HepG2 (cell line): Measurements from ENCODE around the gene ARPC3. TPM values are rescaled to one million over a fixed set of nuclear protein-coding genes. Genes with fewer than 3 reads are reported as not detected.

ENCODE experiments used
- ATAC-seq: fragments of 200-7000 bp; cut with Tn5 transposase; 3 replicates; pipeline ENCODE4 v1.9.1; 2020; ENCODE audit warnings: mild to moderate bottlenecking, moderate library complexity
- BruUV-seq: library from RNA; stranded (reverse); fragments of 400-500 nt; replicated peaks from 2 replicates; lab custom pipeline; 2021; lab: Mats Ljungman, UMichigan
- CTCF ChIA-PET: fragments of 300-600 bp; formaldehyde crosslinking; extraction: SDS; loops from one replicate; lab custom pipeline; 2021; ENCODE audit warnings: low total read pairs, inconsistent platforms, low intra/inter-chr PET ratio; lab: Yijun Ruan, JAX
- POLR2A ChIA-PET: fragments of 350-600 bp; sonication (Branson Sonifier 250); formaldehyde crosslinking; loops from one replicate; lab custom pipeline; 2020; ENCODE audit warnings: antibody characterized with exemption, inconsistent platforms; lab: Yijun Ruan, JAX
- DNase-seq: peaks from one replicate; pipeline ENCODE4 v3.0.0-alpha.2; 2015; ENCODE audit warnings: low spot score
- FAIRE-seq: peaks from 3 replicates; lab custom pipeline; 2011; peaks lifted over from hg19 to GRCh38; lab: Jason Lieb, UNC
- H2AFZ ChIP-seq: one replicate; pipeline ENCODE4 v1.6.1; 2011; ENCODE audit warnings: low read length, inconsistent platforms
- H3K27ac ChIP-seq: fragments of 300-600 bp; 3 replicates; pipeline ENCODE4 v1.8.0; 2011; ENCODE audit warnings: mixed run types, mild to moderate bottlenecking, mixed read lengths, low read length, inconsistent platforms; ENCODE audit not compliant: insufficient read depth; ENCODE audit errors: extremely low read length
- H3K27me3 ChIP-seq, 2 experiments: fragments of 200-600 bp in 1 of 2; 2 replicates in 1 of 2; 3 replicates in 1 of 2; pipeline versions ENCODE4 v1.6.0 to v1.8.0; 2011; ENCODE audit warnings: low read length in 2 of 2, mild to moderate bottlenecking in 2 of 2, moderate library complexity in 2 of 2, inconsistent platforms in 1 of 2; ENCODE audit not compliant: insufficient read depth in 2 of 2, control insufficient read depth in 1 of 2
- H3K36me3 ChIP-seq, 2 experiments: fragments of 200-600 bp in 1 of 2; replicated peaks in 1 of 2; 2 replicates in 1 of 2; 3 replicates in 1 of 2; pipeline versions ENCODE4 v1.5.1 to v1.8.0; 2011; ENCODE audit warnings: low read length in 2 of 2, inconsistent platforms in 1 of 2; ENCODE audit not compliant: insufficient read depth in 2 of 2, control insufficient read depth in 1 of 2
- H3K4me1 ChIP-seq: 2 replicates; pipeline ENCODE4 v1.5.1; 2012; ENCODE audit warnings: low read length, inconsistent platforms; ENCODE audit not compliant: insufficient read depth
- H3K4me2 ChIP-seq: 2 replicates; pipeline ENCODE4 v1.6.0; 2011; ENCODE audit warnings: low read depth, low read length, inconsistent platforms
- H3K4me3 ChIP-seq, 3 experiments: fragments of 200-600 bp in 1 of 3; sonication (generic), shearing (Covaris generic) in 1 of 3; replicated peaks in 1 of 3; 2 replicates each; pipeline ENCODE4 v1.5.1; 2011 to 2016; ENCODE audit warnings: low read length in 3 of 3, inconsistent platforms in 2 of 3, low read depth in 2 of 3, mild to moderate bottlenecking in 2 of 3, control low read depth in 1 of 3, mixed read lengths in 1 of 3; ENCODE audit not compliant: insufficient read depth in 1 of 3
- H3K79me2 ChIP-seq: one replicate; pipeline ENCODE4 v1.6.1; 2011; ENCODE audit warnings: low read length, inconsistent platforms; ENCODE audit not compliant: insufficient read depth
- H3K9ac ChIP-seq: 2 replicates; pipeline ENCODE4 v1.6.0; 2011; ENCODE audit warnings: mild to moderate bottlenecking, low read depth, low read length, inconsistent platforms; ENCODE audit not compliant: insufficient read depth
- H3K9me3 ChIP-seq: 2 replicates; pipeline ENCODE4 v1.5.1; 2012; ENCODE audit warnings: mild to moderate bottlenecking, low read length
- H4K20me1 ChIP-seq: 2 replicates; pipeline ENCODE4 v1.6.0; 2011; ENCODE audit warnings: inconsistent platforms, mild to moderate bottlenecking, low read length, moderate library complexity; ENCODE audit not compliant: insufficient read depth
- HNRNPH1 ChIP-seq: fragments of 200-400 bp; formaldehyde crosslinking; optimal IDR thresholded peaks from 2 replicates; pipeline ENCODE3; 2017; ENCODE audit warnings: mild to moderate bottlenecking, low read depth, low read length
- POLR2G ChIP-seq: fragments of 200-400 bp; formaldehyde crosslinking; IDR thresholded peaks from 2 replicates; pipeline ENCODE4 v1.6.1; 2018; ENCODE audit warnings: mild to moderate bottlenecking, low read depth, low read length, moderate library complexity
- TEAD3 ChIP-seq: optimal IDR thresholded peaks from 2 replicates; pipeline ENCODE3; 2016; ENCODE audit warnings: borderline replicate concordance
- ZNF12 ChIP-seq: sonication (generic); formaldehyde crosslinking; IDR thresholded peaks from 2 replicates; pipeline ENCODE4 v1.5.0; 2020; ENCODE audit warnings: missing genetic modification reagents
- ZNF75D ChIP-seq: sonication (generic); formaldehyde crosslinking; IDR thresholded peaks from 2 replicates; pipeline ENCODE4 v1.8.1; 2023; ENCODE audit warnings: missing genetic modification reagents, mild to moderate bottlenecking, borderline replicate concordance
- WGBS: methylation state at CpG from one replicate; pipeline ENCODE4 v1.1.6; 2017; ENCODE audit warnings: low lambda C conversion rate; 5-methylcytosine and 5-hydroxymethylcytosine counted together
- in situ Hi-C: cut with HindIII; loops from 2 replicates; pipeline ENCODE4 v1.10.0; 2017; ENCODE audit warnings: low pct_unique_long_range_greater_than_20kb; ENCODE audit not compliant: extremely low pct_ligation_motif_present
- intact Hi-C: fragments of 100-400 bp; cut with micrococcal nuclease; formaldehyde crosslinking; loops from one replicate; pipeline ENCODE4 v1.10.0; 2022; ENCODE audit not compliant: unreplicated experiment
- polyA plus RNA-seq, 8 experiments: library from polyadenylated mRNA; depleted of rRNA in 3 of 8; stranded (reverse) in 7 of 8; unstranded in 1 of 8; fragments of >200 nt; fragmentation: Illumina TruSeq in 4 of 8; extraction: Trizol in 4 of 8; gene quantifications; 2 replicates each; pipeline versions ENCODE4 v1.2.1 to v1.2.3, GENCODE V29; 2011 to 2016; ENCODE audit warnings: low read depth in 4 of 8, missing spikeins in 1 of 8, mixed read lengths in 1 of 8; ENCODE audit not compliant: insufficient read depth in 1 of 8
- total RNA-seq, 5 experiments: library from RNA; depleted of rRNA; stranded (reverse); fragments of >200 nt; fragmentation: Illumina TruSeq; extraction: Trizol; gene quantifications; 2 replicates each; pipeline ENCODE4 v1.2.3, GENCODE V29; 2016; ENCODE audit warnings: low read depth in 1 of 5
- TF ChIP-seq, protein P1 (sequence below): sonication (generic); formaldehyde crosslinking; IDR thresholded peaks from 2 replicates; pipeline ENCODE4 v1.4.0; 2020; ENCODE audit warnings: missing genetic modification reagents, borderline replicate concordance
- TF ChIP-seq, protein P2 (sequence below): IDR thresholded peaks from 2 replicates; pipeline ENCODE4 v1.6.1; 2012; ENCODE audit warnings: inconsistent platforms

ARPC3 gene
- total and polyA plus RNA-seq, 2 of the 13 experiments (the other 11 are each of a cell fraction or from before 2014, with no cell fraction given): 32.7 to 234 TPM

DNA sequence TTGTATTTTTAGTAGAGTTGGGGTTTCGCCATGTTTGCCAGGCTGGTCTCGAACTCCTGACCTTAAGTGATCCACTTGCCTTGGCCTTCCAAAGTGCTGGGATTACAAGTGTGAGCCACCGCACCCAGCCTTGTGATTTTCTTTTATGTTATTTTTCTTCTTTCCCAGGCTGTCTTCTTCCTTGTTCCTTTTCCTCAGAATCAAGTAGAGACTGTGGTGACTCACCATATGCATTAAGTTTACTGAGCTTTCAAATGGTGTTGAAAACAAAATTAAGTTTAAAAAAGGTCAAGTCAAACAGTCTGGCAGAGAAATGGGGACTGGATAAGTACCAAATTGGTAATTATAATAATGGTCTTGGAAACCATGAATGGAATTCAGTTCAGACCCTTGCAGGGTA is 5.7 kb downstream of the ARPC3 start (continued):
- TF ChIP-seq, protein P1, sequence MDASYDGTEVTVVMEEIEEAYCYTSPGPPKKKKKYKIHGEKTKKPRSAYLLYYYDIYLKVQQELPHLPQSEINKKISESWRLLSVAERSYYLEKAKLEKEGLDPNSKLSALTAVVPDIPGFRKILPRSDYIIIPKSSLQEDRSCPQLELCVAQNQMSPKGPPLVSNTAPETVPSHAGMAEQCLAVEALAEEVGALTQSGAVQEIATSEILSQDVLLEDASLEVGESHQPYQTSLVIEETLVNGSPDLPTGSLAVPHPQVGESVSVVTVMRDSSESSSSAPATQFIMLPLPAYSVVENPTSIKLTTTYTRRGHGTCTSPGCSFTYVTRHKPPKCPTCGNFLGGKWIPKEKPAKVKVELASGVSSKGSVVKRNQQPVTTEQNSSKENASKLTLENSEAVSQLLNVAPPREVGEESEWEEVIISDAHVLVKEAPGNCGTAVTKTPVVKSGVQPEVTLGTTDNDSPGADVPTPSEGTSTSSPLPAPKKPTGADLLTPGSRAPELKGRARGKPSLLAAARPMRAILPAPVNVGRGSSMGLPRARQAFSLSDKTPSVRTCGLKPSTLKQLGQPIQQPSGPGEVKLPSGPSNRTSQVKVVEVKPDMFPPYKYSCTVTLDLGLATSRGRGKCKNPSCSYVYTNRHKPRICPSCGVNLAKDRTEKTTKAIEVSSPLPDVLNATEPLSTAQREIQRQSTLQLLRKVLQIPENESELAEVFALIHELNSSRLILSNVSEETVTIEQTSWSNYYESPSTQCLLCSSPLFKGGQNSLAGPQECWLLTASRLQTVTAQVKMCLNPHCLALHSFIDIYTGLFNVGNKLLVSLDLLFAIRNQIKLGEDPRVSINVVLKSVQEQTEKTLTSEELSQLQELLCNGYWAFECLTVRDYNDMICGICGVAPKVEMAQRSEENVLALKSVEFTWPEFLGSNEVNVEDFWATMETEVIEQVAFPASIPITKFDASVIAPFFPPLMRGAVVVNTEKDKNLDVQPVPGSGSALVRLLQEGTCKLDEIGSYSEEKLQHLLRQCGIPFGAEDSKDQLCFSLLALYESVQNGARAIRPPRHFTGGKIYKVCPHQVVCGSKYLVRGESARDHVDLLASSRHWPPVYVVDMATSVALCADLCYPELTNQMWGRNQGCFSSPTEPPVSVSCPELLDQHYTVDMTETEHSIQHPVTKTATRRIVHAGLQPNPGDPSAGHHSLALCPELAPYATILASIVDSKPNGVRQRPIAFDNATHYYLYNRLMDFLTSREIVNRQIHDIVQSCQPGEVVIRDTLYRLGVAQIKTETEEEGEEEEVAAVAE (CRISPR knock-in tag): no peak
- TF ChIP-seq ZNF12 (CRISPR knock-in tag) (no peak), TEAD3 (CRISPR knock-in tag) (no peak)
- TF ChIP-seq, all 625 proteins: peak for 0

- H3K79me2 ChIP-seq: no peaks in the 10 kb centered on the region
- H3K9me3 ChIP-seq: no peaks in the 10 kb centered on the region
- DNase-seq: no peak
- in situ Hi-C loops (loop anchor here (25.0 kb wide), 1 partner anchor 324 kb away; the partner anchor contains the start of gene IFT81), intact Hi-C loops (no loop called here)
- FAIRE-seq: no peak
- no peak overlapping the region for H3K9ac ChIP-seq
- WGBS: 85% methylated on average over 2 of the region's 2 CpGs
- no peak overlapping the region for H3K4me3 ChIP-seq
- no peak overlapping the region for H3K4me2 ChIP-seq
- H3K27ac ChIP-seq: no peak overlapping the region
- H3K27me3 ChIP-seq: no peaks in the 10 kb centered on the region
- POLR2A ChIA-PET: no interaction called here
- H2AFZ ChIP-seq: no peak overlapping the region
- TF ChIP-seq HNRNPH1 (no peak), ZNF75D (CRISPR knock-in tag) (no peak), POLR2G (no peak)
- TF ChIP-seq, protein P2, sequence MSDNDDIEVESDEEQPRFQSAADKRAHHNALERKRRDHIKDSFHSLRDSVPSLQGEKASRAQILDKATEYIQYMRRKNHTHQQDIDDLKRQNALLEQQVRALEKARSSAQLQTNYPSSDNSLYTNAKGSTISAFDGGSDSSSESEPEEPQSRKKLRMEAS: no peak
- H3K36me3 ChIP-seq: peaks cover 5 to 38% of the 10 kb centered on the region in 2 experiments; a peak in 4 of 5 replicates
- BruUV-seq: TSS peak; percentile 46
- no peaks in the 10 kb centered on the region for H3K4me1 ChIP-seq
- no peaks in the 10 kb centered on the region for H4K20me1 ChIP-seq
- CTCF ChIA-PET: no interaction called here
- ATAC-seq: no peak
These were observed 13.9 kb downstream of the ARPC3 start for GRCh38 chr12:110436231-110436630.
